Activated B cell treated with CpG ODN at 0.5 μM for 24 hours (primary cell): ENCODE results near the gene NOP9. TPM values are rescaled to one million over a fixed set of nuclear protein-coding genes. Genes with fewer than 3 reads are reported as not detected.
"Not testable (repeated sequence)": the region's sequence is repeated elsewhere in the genome, so short reads cannot be mapped to it uniquely, and the experiment has no call there.

Experiments used
- ATAC-seq: fragments of 200-7000 bp; cut with Tn5 transposase; one replicate; pipeline ENCODE4 v1.10.0; 2021; ENCODE audit warnings: low read depth, mild to moderate bottlenecking, moderate library complexity
- CTCF ChIA-PET: fragments of 350-600 bp; sonication (Branson Sonifier 250); formaldehyde crosslinking; loops from one replicate; lab custom pipeline; 2021; ENCODE audit warnings: antibody characterized with exemption; lab: Charles Lee
- POLR2A ChIA-PET: fragments of 350-600 bp; sonication (Branson Sonifier 250); formaldehyde crosslinking; loops from one replicate; lab custom pipeline; 2021; ENCODE audit warnings: antibody characterized with exemption; lab: Charles Lee
- DNase-seq: peaks from one replicate; pipeline ENCODE4 v3.0.0; 2022
- H3K27ac Mint-ChIP-seq: one replicate; pipeline ENCODE4 v1.8.0; 2020; ENCODE audit warnings: mixed read lengths
- H3K27me3 Mint-ChIP-seq: one replicate; pipeline ENCODE4 v1.8.0; 2021; ENCODE audit warnings: mixed read lengths
- H3K36me3 Mint-ChIP-seq: one replicate; pipeline ENCODE4 v1.8.0; 2021; ENCODE audit warnings: low read depth, mixed read lengths
- H3K4me1 Mint-ChIP-seq: one replicate; pipeline ENCODE4 v1.8.0; 2021; ENCODE audit warnings: mixed read lengths
- H3K4me3 Mint-ChIP-seq: one replicate; pipeline ENCODE4 v1.8.0; 2020; ENCODE audit warnings: mild to moderate bottlenecking, mixed read lengths
- H3K9me3 Mint-ChIP-seq: one replicate; pipeline ENCODE4 v1.8.0; 2020; ENCODE audit warnings: mixed read lengths
- CTCF ChIP-seq: fragments of 200-600 bp; IDR thresholded peaks from one replicate; pipeline ENCODE4 v1.8.0; 2022; ENCODE audit warnings: antibody characterized with exemption, mild to moderate bottlenecking
- intact Hi-C: fragments of 100-400 bp; cut with micrococcal nuclease; formaldehyde crosslinking; loops from one replicate; pipeline ENCODE4 v1.15.1; 2024
- total RNA-seq: library from RNA; stranded (reverse); gene quantifications from 2 replicates; pipeline ENCODE4 v1.2.3, GENCODE V29; 2022

The NOP9 gene
- total RNA-seq, 1 donor from 2014 or later, result 36.4 TPM

- intact Hi-C loops, result no loop called here
- POLR2A ChIA-PET, result no interaction called here
- no peak overlapping the region for H3K27ac Mint-ChIP-seq
These were observed 51.9 kb downstream of the NOP9 start for GRCh38 chr14:24351517-24351916.

GRCh38 chr14:24353559-24354481 is 54.2 kb downstream of the NOP9 start:
- no peak for TF ChIP-seq CTCF
- Mint-ChIP-seq H3K9me3 (no peaks in the 10 kb centered on the region), H3K27ac (no peak overlapping the region), H3K4me3 (no peak overlapping the region), H3K4me1 (no peaks in the 10 kb centered on the region), H3K27me3 (peaks cover 34% of the 10 kb centered on the region), H3K36me3 (no peaks in the 10 kb centered on the region)
- no peak for DNase-seq
- no peak for ATAC-seq
- ChIA-PET POLR2A (interaction anchor here (0.6 to 1.2 kb wide), 2 partner anchors 13 to 19 kb away, joined by 3 read pairs; no protein-coding TSS in a partner anchor), CTCF (interaction anchor here (1.5 kb wide), 1 partner anchor 12 kb away, joined by 3 read pairs; no protein-coding TSS in a partner anchor)
- intact Hi-C loops, result no loop called here

More at GRCh38 chr14:24351517-24351916, 51.9 kb downstream of the NOP9 start:
- no peak for TF ChIP-seq CTCF
- no peak for ATAC-seq
- CTCF ChIA-PET, result interaction anchor here (1.1 to 1.9 kb wide), 2 partner anchors 14 to 80 kb away, joined by 3 to 6 read pairs; no protein-coding TSS in a partner anchor
- H3K27me3 Mint-ChIP-seq, result peaks cover 38% of the 10 kb centered on the region
- H3K9me3 Mint-ChIP-seq, result no peaks in the 10 kb centered on the region
- no peaks in the 10 kb centered on the region for H3K4me1 Mint-ChIP-seq
- DNase-seq, result no peak
- H3K36me3 Mint-ChIP-seq, result no peaks in the 10 kb centered on the region
- no peak overlapping the region for H3K4me3 Mint-ChIP-seq

GRCh38 chr14:24354482-24354825 is 54.8 kb downstream of the NOP9 start:
- DNase-seq, H3K4me1 Mint-ChIP-seq, ATAC-seq, H3K36me3 Mint-ChIP-seq, CTCF ChIA-PET, H3K9me3 Mint-ChIP-seq, H3K27ac Mint-ChIP-seq, H3K4me3 Mint-ChIP-seq, intact Hi-C loops: not testable (repeated sequence)
- H3K27me3 Mint-ChIP-seq, result peaks cover 32% of the 10 kb centered on the region
- POLR2A ChIA-PET, result interaction anchor here (0.6 to 1.2 kb wide), 2 partner anchors 12 to 18 kb away, joined by 3 read pairs; no protein-coding TSS in a partner anchor

- no peaks in the 10 kb centered on the region for H3K9me3 Mint-ChIP-seq
- no peak overlapping the region for H3K27ac Mint-ChIP-seq
- intact Hi-C loops, result no loop called here
- peaks cover 27% of the 10 kb centered on the region for H3K27me3 Mint-ChIP-seq
- DNase-seq (no peak), ATAC-seq (no peak)
- no peaks in the 10 kb centered on the region for H3K4me1 Mint-ChIP-seq
- H3K36me3 Mint-ChIP-seq, result no peaks in the 10 kb centered on the region
- TF ChIP-seq CTCF, result no peak
- H3K4me3 Mint-ChIP-seq, result no peak overlapping the region
- ChIA-PET CTCF (no interaction called here), POLR2A (interaction anchor here (1.2 kb wide), 1 partner anchor 11 kb away, joined by 3 read pairs; no protein-coding TSS in a partner anchor)
These were observed 55.4 kb downstream of the NOP9 start for GRCh38 chr14:24355009-24355408.

- peaks cover 20% of the 10 kb centered on the region for H3K27me3 Mint-ChIP-seq
- ATAC-seq (no peak), DNase-seq (no peak)
- H3K4me1 Mint-ChIP-seq, result no peaks in the 10 kb centered on the region
- CTCF ChIA-PET, result no interaction called here
- no peaks in the 10 kb centered on the region for H3K9me3 Mint-ChIP-seq
- no peak overlapping the region for H3K27ac Mint-ChIP-seq
- H3K36me3 Mint-ChIP-seq, result no peaks in the 10 kb centered on the region
- H3K4me3 Mint-ChIP-seq, result no peak overlapping the region
- intact Hi-C loops, result no loop called here
- POLR2A ChIA-PET, result no interaction called here
- TF ChIP-seq CTCF, result no peak
These were observed 56.6 kb downstream of the NOP9 start for GRCh38 chr14:24356208-24356607.

Other genes with a start within 250 kb of the NOP9 start
- 3.5 and 3.9 TPM in 2 replicates for gene CARMIL3, start 247.8 kb upstream of the NOP9 start, total RNA-seq
- gene CPNE6, start 228.3 kb upstream of the NOP9 start, total RNA-seq, result 0.09 TPM in 1 of 2 replicates, not detected in the other
- 82.1 and 102 TPM in 2 replicates for gene PCK2, start 205.5 kb upstream of the NOP9 start, total RNA-seq
- 84.3 and 86.5 TPM in 2 replicates for gene DCAF11, start 185.1 kb upstream of the NOP9 start, total RNA-seq
- gene NRL, start 184.9 kb upstream of the NOP9 start, total RNA-seq, result 5.4 and 5.5 TPM in 2 replicates
- 2.3 and 2.4 TPM in 2 replicates for gene FITM1, start 169.2 kb upstream of the NOP9 start, total RNA-seq
- gene PSME1, start 163.7 kb upstream of the NOP9 start, total RNA-seq, result 406 and 449 TPM in 2 replicates
- gene EMC9, start 158.3 kb upstream of the NOP9 start, total RNA-seq, result 22.5 and 22.6 TPM in 2 replicates
- gene PSME2, start 153.2 kb upstream of the NOP9 start, total RNA-seq, result 285 and 312 TPM in 2 replicates
- gene RNF31, start 152.4 kb upstream of the NOP9 start, total RNA-seq, result 87.4 and 99.8 TPM in 2 replicates
- gene IRF9, start 138.6 kb upstream of the NOP9 start, total RNA-seq, result 221 and 229 TPM in 2 replicates
- gene REC8, start 127.8 kb upstream of the NOP9 start, total RNA-seq, result 27.0 and 35.3 TPM in 2 replicates
- gene IPO4, start 111.0 kb upstream of the NOP9 start, total RNA-seq, result 76.4 and 80.3 TPM in 2 replicates
- 24.5 and 26.3 TPM in 2 replicates for gene TM9SF1, start 104.4 kb upstream of the NOP9 start, total RNA-seq
- gene TSSK4, start 94.2 kb upstream of the NOP9 start, total RNA-seq, result 0.66 and 0.98 TPM in 2 replicates
- 88.5 and 117 TPM in 2 replicates for gene CHMP4A, start 86.4 kb upstream of the NOP9 start, total RNA-seq
- gene MDP1, start 83.8 kb upstream of the NOP9 start, total RNA-seq, result 12.7 and 16.3 TPM in 2 replicates
- gene NEDD8, start 67.5 kb upstream of the NOP9 start, total RNA-seq, result 129 and 149 TPM in 2 replicates
- 43.8 and 50.2 TPM in 2 replicates for gene GMPR2, start 66.9 kb upstream of the NOP9 start, total RNA-seq
- 197 and 205 TPM in 2 replicates for gene TINF2, start 57.2 kb upstream of the NOP9 start, total RNA-seq
- gene TGM1, start 36.7 kb upstream of the NOP9 start, total RNA-seq, result 6.4 and 6.5 TPM in 2 replicates
- gene RABGGTA, start 28.3 kb upstream of the NOP9 start, total RNA-seq, result 53.6 and 70.5 TPM in 2 replicates
- 32.5 and 33.9 TPM in 2 replicates for gene DHRS1, start 70 bp upstream of the NOP9 start, total RNA-seq
- 9.2 and 9.4 TPM in 2 replicates for gene CIDEB, start 8.1 kb downstream of the NOP9 start, total RNA-seq
- gene LTB4R2, start 10.3 kb downstream of the NOP9 start, total RNA-seq, result 7.7 and 9.1 TPM in 2 replicates
- gene LTB4R, start 11.7 kb downstream of the NOP9 start, total RNA-seq, result 8.2 and 8.6 TPM in 2 replicates
- 2.3 and 2.4 TPM in 2 replicates for gene ADCY4, start 35.2 kb downstream of the NOP9 start, total RNA-seq
- gene RIPK3, start 40.1 kb downstream of the NOP9 start, total RNA-seq, result 38.9 and 39.2 TPM in 2 replicates
- 9.4 and 11.2 TPM in 2 replicates for gene NFATC4, start 68.3 kb downstream of the NOP9 start, total RNA-seq
- gene NYNRIN, start 99.2 kb downstream of the NOP9 start, total RNA-seq, result 0.02 and 0.04 TPM in 2 replicates
- gene CBLN3, start 129.8 kb downstream of the NOP9 start, total RNA-seq, result 56.0 and 61.1 TPM in 2 replicates
- 121 and 130 TPM in 2 replicates for gene KHNYN, start 130.1 kb downstream of the NOP9 start, total RNA-seq
- 70.6 and 80.0 TPM in 2 replicates for gene SDR39U1, start 142.9 kb downstream of the NOP9 start, total RNA-seq
- not detected in 2 replicates for gene CMA1, start 208.4 kb downstream of the NOP9 start, total RNA-seq